Measurements from ENCODE around the gene UCKL1. TPM values are rescaled to one million over a fixed set of nuclear protein-coding genes. Genes with fewer than 3 reads are reported as not detected.

Gene UCKL1
- total RNA-seq, 1 donor from 2014 or later, result 33.4 TPM

DNA sequence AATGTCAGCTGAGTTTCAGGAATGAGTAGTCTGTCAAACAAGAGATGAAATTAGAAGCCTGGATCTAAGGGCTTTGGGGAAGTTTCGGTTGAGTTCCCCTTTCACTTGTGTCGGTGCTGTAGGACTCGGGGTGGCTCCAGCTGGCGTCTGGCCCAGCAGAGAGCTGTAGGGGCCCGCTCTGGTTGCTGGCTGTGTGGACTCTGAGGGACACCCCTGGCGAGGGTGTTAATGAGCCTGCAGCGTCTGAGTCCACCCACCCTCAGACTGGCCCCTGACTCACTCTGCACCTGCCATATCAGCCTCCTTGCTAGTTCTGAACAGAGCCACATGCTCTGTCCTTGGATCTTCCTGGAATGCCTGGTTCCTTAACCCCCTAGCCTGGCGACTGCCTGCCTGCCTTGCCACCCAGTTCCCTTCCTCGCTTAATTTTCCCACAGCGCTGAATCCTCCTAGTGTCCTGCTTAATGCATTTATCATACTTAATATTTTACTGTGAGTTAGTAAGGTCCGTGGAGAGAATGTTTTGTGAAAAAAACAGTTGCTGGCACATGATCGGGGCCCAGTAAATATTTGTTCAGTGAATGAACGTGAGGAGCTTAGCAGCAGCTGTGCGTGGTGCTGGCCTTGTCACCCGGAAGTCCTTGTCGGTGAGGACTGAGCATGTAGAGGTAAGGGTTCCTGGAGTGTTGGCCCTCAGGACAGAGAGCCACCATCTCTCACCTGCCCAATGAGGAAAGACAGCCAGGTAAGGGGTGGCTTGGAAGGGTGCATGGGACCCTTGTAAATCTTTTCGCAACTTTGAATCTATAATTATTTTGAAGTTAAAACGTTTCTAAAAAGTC, 59.7 kb downstream of the UCKL1 start:
- H3K27me3 ChIP-seq (ENCODE audit: insufficient read depth, low read length), result no peaks in the 10 kb centered on the region
- H3K4me2 ChIP-seq (ENCODE audit: low read length), result peak overlapping the region; percentile 86
- H3K4me1 Mint-ChIP-seq (ENCODE audit: low read depth, unreplicated experiment), result peaks cover 14% of the 10 kb centered on the region
- no peaks in the 10 kb centered on the region for H3K27me3 Mint-ChIP-seq (ENCODE audit: low read depth, unreplicated experiment)
- peaks cover 3% of the 10 kb centered on the region for H3K36me3 ChIP-seq (ENCODE audit: insufficient read depth, low read length)
- no peak overlapping the region for H2AFZ ChIP-seq (ENCODE audit: low read depth, low read length)
- H3K4me3 Mint-ChIP-seq (ENCODE audit: unreplicated experiment), result peak overlapping the region; percentile 94
- H3K4me1 ChIP-seq (ENCODE audit: insufficient read depth, low read length), result peaks cover 10% of the 10 kb centered on the region
- peak overlapping the region; percentile 83 for H3K4me3 ChIP-seq (ENCODE audit: insufficient read depth, low read depth, low read length)
- H3K9me3 Mint-ChIP-seq (ENCODE audit: unreplicated experiment), result no peaks in the 10 kb centered on the region
- H4K20me1 ChIP-seq (ENCODE audit: insufficient read depth, low read length), result peaks cover 65% of the 10 kb centered on the region
- TF ChIP-seq EZH2 (IDR thresholded peaks at IDR 0.05; ENCODE audit: insufficient read depth, low read length), result no peak
- TF ChIP-seq, protein P1, sequence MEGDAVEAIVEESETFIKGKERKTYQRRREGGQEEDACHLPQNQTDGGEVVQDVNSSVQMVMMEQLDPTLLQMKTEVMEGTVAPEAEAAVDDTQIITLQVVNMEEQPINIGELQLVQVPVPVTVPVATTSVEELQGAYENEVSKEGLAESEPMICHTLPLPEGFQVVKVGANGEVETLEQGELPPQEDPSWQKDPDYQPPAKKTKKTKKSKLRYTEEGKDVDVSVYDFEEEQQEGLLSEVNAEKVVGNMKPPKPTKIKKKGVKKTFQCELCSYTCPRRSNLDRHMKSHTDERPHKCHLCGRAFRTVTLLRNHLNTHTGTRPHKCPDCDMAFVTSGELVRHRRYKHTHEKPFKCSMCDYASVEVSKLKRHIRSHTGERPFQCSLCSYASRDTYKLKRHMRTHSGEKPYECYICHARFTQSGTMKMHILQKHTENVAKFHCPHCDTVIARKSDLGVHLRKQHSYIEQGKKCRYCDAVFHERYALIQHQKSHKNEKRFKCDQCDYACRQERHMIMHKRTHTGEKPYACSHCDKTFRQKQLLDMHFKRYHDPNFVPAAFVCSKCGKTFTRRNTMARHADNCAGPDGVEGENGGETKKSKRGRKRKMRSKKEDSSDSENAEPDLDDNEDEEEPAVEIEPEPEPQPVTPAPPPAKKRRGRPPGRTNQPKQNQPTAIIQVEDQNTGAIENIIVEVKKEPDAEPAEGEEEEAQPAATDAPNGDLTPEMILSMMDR (IDR thresholded peaks at IDR 0.05; ENCODE audit: insufficient read depth, low read depth, low read length), result no peak
- peaks cover 5% of the 10 kb centered on the region for H3K36me3 Mint-ChIP-seq (ENCODE audit: low read depth, unreplicated experiment)
- H3K79me2 ChIP-seq (ENCODE audit: insufficient read depth, low read length), result peaks cover 60% of the 10 kb centered on the region
- FAIRE-seq (no peak), DNase-seq (ENCODE audit: low read depth) (peak; percentile 21)
- H3K27ac ChIP-seq (ENCODE audit: low read depth, low read length), result peak overlapping the region; percentile 67
- H3K9me3 ChIP-seq (ENCODE audit: insufficient read depth, low read depth, low read length), result no peaks in the 10 kb centered on the region
- peak overlapping the region; percentile 94 for H3K27ac Mint-ChIP-seq (ENCODE audit: unreplicated experiment)
- H3K9ac ChIP-seq (ENCODE audit: low read length), result peak overlapping the region; percentile 91

DNA sequence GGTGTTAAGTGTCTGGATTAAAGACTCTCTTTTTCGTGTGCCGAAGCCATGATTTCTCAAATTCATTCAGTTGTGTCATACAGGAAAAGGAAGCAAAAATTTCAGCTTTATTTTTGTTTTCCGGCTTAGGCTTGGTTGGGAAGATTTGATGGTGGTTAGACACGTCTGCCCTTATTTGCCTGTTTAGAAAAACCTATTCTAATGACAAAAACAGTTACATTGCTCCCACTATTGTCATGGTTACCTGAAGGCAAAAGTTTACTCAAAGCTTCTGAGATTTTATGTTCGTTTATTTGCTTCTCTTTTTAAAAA, 60.3 kb downstream of the UCKL1 start:
- H3K27me3 ChIP-seq (ENCODE audit: insufficient read depth, low read length), result no peaks in the 10 kb centered on the region
- H3K36me3 ChIP-seq (ENCODE audit: insufficient read depth, low read length), result peaks cover 6% of the 10 kb centered on the region
- H3K27ac ChIP-seq (ENCODE audit: low read depth, low read length), result peak overlapping the region; percentile 67
- H3K36me3 Mint-ChIP-seq (ENCODE audit: low read depth, unreplicated experiment), result peaks cover 4% of the 10 kb centered on the region
- no peak overlapping the region for H2AFZ ChIP-seq (ENCODE audit: low read depth, low read length)
- no peaks in the 10 kb centered on the region for H3K9me3 ChIP-seq (ENCODE audit: insufficient read depth, low read depth, low read length)
- H3K4me3 Mint-ChIP-seq (ENCODE audit: unreplicated experiment), result peak overlapping the region; percentile 94
- peaks cover 54% of the 10 kb centered on the region for H3K79me2 ChIP-seq (ENCODE audit: insufficient read depth, low read length)
- peaks cover 10% of the 10 kb centered on the region for H3K4me1 ChIP-seq (ENCODE audit: insufficient read depth, low read length)
- peak overlapping the region; percentile 94 for H3K27ac Mint-ChIP-seq (ENCODE audit: unreplicated experiment)
- peak overlapping the region; percentile 83 for H3K4me3 ChIP-seq (ENCODE audit: insufficient read depth, low read depth, low read length)
- FAIRE-seq (peak; percentile 41), DNase-seq (ENCODE audit: low read depth) (no peak)
- peaks cover 14% of the 10 kb centered on the region for H3K4me1 Mint-ChIP-seq (ENCODE audit: low read depth, unreplicated experiment)
- no peaks in the 10 kb centered on the region for H3K9me3 Mint-ChIP-seq (ENCODE audit: unreplicated experiment)
- peaks cover 65% of the 10 kb centered on the region for H4K20me1 ChIP-seq (ENCODE audit: insufficient read depth, low read length)
- H3K4me2 ChIP-seq (ENCODE audit: low read length), result peak overlapping the region; percentile 86
- no peak for TF ChIP-seq EZH2 (IDR thresholded peaks at IDR 0.05; ENCODE audit: insufficient read depth, low read length)
- TF ChIP-seq, protein P1 (IDR thresholded peaks at IDR 0.05; ENCODE audit: insufficient read depth, low read depth, low read length), result no peak
- no peaks in the 10 kb centered on the region for H3K27me3 Mint-ChIP-seq (ENCODE audit: low read depth, unreplicated experiment)
- H3K9ac ChIP-seq (ENCODE audit: low read length), result peak overlapping the region; percentile 91

Data from astrocyte (in vitro differentiated cells and primary cell).